GM20000 (cell line): ENCODE data around the gene TRIM17.

Experiments used
- DNase-seq: peaks from one replicate; pipeline ENCODE4 v3.0.0; 2012; ENCODE audit warnings: low spot score
- TF ChIP-seq, protein P1 (sequence below): IDR thresholded peaks from 2 replicates; pipeline ENCODE4 v1.5.1; 2012; ENCODE audit warnings: mild to moderate bottlenecking, control low read depth; ENCODE audit errors: extremely low read depth, missing control alignments

Gene TRIM17

GRCh38 chr1:228376262-228376628 lies 40.4 kb downstream of the TRIM17 start:
- TF ChIP-seq, protein P1, sequence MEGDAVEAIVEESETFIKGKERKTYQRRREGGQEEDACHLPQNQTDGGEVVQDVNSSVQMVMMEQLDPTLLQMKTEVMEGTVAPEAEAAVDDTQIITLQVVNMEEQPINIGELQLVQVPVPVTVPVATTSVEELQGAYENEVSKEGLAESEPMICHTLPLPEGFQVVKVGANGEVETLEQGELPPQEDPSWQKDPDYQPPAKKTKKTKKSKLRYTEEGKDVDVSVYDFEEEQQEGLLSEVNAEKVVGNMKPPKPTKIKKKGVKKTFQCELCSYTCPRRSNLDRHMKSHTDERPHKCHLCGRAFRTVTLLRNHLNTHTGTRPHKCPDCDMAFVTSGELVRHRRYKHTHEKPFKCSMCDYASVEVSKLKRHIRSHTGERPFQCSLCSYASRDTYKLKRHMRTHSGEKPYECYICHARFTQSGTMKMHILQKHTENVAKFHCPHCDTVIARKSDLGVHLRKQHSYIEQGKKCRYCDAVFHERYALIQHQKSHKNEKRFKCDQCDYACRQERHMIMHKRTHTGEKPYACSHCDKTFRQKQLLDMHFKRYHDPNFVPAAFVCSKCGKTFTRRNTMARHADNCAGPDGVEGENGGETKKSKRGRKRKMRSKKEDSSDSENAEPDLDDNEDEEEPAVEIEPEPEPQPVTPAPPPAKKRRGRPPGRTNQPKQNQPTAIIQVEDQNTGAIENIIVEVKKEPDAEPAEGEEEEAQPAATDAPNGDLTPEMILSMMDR, result no peak
- no peak for DNase-seq

- no peak for DNase-seq
- TF ChIP-seq, protein P1, result no peak
These were observed 40.9 kb downstream of the TRIM17 start for GRCh38 chr1:228375578-228376261.

GRCh38 chr1:228374711-228375577 lies 41.7 kb downstream of the TRIM17 start:
- TF ChIP-seq, protein P1, result no peak
- no peak for DNase-seq

DNA sequence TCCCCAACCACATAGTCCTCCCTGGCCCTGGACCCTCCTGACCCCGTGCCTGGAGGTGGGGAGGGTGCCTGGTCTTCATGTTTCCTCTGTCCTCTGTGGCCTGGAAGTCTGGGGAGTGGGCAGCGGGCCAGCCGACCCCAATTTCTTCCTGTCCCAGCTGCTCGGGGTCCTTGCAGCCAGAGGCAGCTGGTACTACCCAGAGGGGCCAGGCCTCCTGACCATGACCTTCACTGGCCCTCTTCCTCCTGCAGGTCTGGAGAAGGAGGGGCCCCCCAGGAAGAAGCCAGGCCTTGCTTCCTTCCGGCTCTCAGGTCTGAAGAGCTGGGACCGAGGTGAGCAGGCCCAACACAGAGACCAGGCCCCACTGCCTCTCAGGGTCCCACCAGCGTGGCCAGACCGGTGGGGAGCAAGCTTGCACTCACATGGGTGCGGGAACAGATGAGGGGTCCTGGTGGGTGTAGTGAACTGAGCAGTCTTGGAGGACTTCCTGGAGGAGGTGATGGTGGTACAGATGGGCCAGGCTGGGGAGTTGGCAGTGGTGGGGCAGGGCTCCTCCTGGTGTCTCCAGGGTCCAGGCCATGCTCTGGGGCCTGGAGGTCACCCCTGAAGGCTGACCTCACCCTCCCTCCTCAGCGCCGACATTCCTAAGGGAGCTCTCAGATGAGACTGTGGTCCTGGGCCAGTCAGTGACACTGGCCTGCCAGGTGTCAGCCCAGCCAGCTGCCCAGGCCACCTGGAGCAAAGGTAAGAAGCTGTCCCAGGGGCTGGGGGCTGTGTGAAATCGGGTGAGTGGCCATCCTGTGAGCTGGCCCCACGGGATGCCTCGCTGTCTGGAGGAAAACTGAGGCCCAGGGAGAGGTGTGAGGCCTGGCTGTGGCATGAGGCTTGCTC lies 42.7 kb downstream of the TRIM17 start:
- TF ChIP-seq, protein P1, result no peak
- DNase-seq, result no peak

DNA sequence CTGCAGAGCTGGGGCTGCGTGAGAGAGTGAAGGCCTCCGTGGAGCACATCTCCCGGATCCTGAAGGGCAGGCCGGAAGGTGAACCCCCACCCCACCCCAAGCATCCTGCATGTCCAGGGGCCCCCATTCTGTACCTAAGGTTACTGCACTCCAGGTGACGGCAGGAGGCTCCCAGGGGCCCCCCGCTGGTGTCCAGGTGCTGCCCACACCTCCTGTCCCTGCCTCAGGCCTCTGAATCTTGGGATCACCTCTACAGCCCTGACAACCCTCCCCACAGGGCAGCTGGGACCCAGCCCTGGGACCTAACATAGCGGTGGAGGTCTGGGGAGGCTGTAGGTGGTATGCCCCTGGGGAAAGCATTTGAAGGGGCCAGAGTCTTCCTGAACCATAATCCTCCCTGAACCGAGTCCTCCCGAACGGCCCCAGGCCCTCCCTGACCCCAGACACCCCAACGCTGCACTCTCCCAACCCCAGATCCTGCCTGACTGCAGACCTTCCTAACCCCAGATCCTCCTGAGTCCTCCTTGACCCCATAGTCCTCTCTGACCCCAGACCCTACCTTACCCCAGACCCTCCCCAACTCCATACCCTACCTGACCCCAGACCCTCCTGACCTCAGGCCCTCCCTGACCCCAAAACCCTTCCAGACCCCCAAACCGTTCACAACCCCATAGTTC lies 43.5 kb downstream of the TRIM17 start:
- DNase-seq, result no peak
- TF ChIP-seq, protein P1, result no peak

DNA sequence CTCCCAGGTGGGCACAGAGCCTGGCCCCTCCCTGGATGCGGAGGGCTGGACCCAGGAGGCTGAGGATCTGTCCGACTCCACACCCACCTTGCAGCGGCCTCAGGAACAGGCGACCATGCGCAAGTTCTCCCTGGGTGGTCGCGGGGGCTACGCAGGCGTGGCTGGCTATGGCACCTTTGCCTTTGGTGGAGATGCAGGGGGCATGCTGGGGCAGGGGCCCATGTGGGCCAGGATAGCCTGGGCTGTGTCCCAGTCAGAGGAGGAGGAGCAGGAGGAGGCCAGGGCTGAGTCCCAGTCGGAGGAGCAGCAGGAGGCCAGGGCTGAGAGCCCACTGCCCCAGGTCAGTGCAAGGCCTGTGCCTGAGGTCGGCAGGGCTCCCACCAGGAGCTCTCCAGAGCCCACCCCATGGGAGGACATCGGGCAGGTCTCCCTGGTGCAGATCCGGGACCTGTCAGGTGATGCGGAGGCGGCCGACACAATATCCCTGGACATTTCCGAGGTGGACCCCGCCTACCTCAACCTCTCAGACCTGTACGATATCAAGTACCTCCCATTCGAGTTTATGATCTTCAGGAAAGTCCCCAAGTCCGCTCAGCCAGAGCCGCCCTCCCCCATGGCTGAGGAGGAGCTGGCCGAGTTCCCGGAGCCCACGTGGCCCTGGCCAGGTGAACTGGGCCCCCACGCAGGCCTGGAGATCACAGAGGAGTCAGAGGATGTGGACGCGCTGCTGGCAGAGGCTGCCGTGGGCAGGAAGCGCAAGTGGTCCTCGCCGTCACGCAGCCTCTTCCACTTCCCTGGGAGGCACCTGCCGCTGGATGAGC lies 44.3 kb downstream of the TRIM17 start:
- no peak for DNase-seq
- TF ChIP-seq, protein P1, result no peak
